BE2C (cell line): ENCODE measurements around the gene TCAIM.

ENCODE experiments used
- DNase-seq: peaks from one replicate; pipeline ENCODE4 v3.0.0-alpha.2; 2020
- H3K27me3 ChIP-seq: fragments of 250-450 bp; sonication (Bioruptor Pico); 2 replicates; pipeline ENCODE4 v1.5.1; 2020; ENCODE audit warnings: mild to moderate bottlenecking
- H3K36me3 ChIP-seq: fragments of 250-450 bp; sonication (Bioruptor Pico); 2 replicates; pipeline ENCODE4 v1.5.1; 2020; ENCODE audit warnings: mild to moderate bottlenecking
- H3K4me1 ChIP-seq: fragments of 250-450 bp; sonication (Bioruptor Pico); 2 replicates; pipeline ENCODE4 v1.5.1; 2020
- H3K4me3 ChIP-seq: 2 replicates; pipeline ENCODE4 v1.5.1; 2011; ENCODE audit warnings: low read depth, low read length
- H3K9me3 ChIP-seq: fragments of 250-450 bp; sonication (Bioruptor Pico); 2 replicates; pipeline ENCODE4 v1.5.1; 2020
- CTCF ChIP-seq: IDR thresholded peaks from 2 replicates; pipeline ENCODE4 v1.5.1; 2012; ENCODE audit warnings: mild to moderate bottlenecking, low read depth, low read length

The TCAIM gene

GRCh38 chr3:44301746-44302145 lies 36.8 kb upstream of the TCAIM start:
- no peak for TF ChIP-seq CTCF
- Histone ChIP-seq H3K4me1 (no peaks in the 10 kb centered on the region), H3K27me3 (no peaks in the 10 kb centered on the region), H3K36me3 (no peaks in the 10 kb centered on the region), H3K4me3 (no peak overlapping the region), H3K9me3 (no peaks in the 10 kb centered on the region)
- DNase-seq: no peak

GRCh38 chr3:44309500-44309899 lies 29.1 kb upstream of the TCAIM start:
- TF ChIP-seq CTCF: no peak
- Histone ChIP-seq H3K4me1 (no peaks in the 10 kb centered on the region), H3K9me3 (no peaks in the 10 kb centered on the region), H3K36me3 (no peaks in the 10 kb centered on the region), H3K27me3 (no peaks in the 10 kb centered on the region), H3K4me3 (no peak overlapping the region)
- DNase-seq: no peak

GRCh38 chr3:44318891-44319311 lies 19.7 kb upstream of the TCAIM start:
- DNase-seq: peak; percentile 4
- no peaks in the 10 kb centered on the region for H3K27me3 ChIP-seq
- no peak overlapping the region for H3K4me3 ChIP-seq
- H3K36me3 ChIP-seq: no peaks in the 10 kb centered on the region
- TF ChIP-seq CTCF: peak; percentile 9; the same call in 1 of the 2 replicates
- no peaks in the 10 kb centered on the region for H3K9me3 ChIP-seq
- H3K4me1 ChIP-seq: no peaks in the 10 kb centered on the region

- TF ChIP-seq CTCF: no peak
These were observed 17.2 kb upstream of the TCAIM start for GRCh38 chr3:44321335-44321734.

GRCh38 chr3:44323341-44323955 lies 15.1 kb upstream of the TCAIM start:
- no peaks in the 10 kb centered on the region for H3K27me3 ChIP-seq
- H3K4me3 ChIP-seq: no peak overlapping the region
- peak; percentile 72 for TF ChIP-seq CTCF
- peak; percentile 63 for DNase-seq
- H3K4me1 ChIP-seq: no peaks in the 10 kb centered on the region
- H3K36me3 ChIP-seq: no peaks in the 10 kb centered on the region
- no peaks in the 10 kb centered on the region for H3K9me3 ChIP-seq

More at GRCh38 chr3:44321335-44321734, 17.2 kb upstream of the TCAIM start:
- Histone ChIP-seq H3K9me3 (no peaks in the 10 kb centered on the region), H3K36me3 (no peaks in the 10 kb centered on the region), H3K4me3 (no peak overlapping the region), H3K4me1 (no peaks in the 10 kb centered on the region), H3K27me3 (no peaks in the 10 kb centered on the region)
- DNase-seq: no peak

- H3K9me3 ChIP-seq: no peaks in the 10 kb centered on the region
- no peak for TF ChIP-seq CTCF
These were observed 14.0 kb upstream of the TCAIM start for GRCh38 chr3:44324584-44324983.

More at GRCh38 chr3:44324584-44324983, 14.0 kb upstream of the TCAIM start:
- H3K27me3 ChIP-seq: no peaks in the 10 kb centered on the region
- H3K36me3 ChIP-seq: no peaks in the 10 kb centered on the region
- no peaks in the 10 kb centered on the region for H3K4me1 ChIP-seq
- no peak for DNase-seq
- no peak overlapping the region for H3K4me3 ChIP-seq
